Calu3 (cell line): ENCODE results near the gene IFNE. TPM values are rescaled to one million over a fixed set of nuclear protein-coding genes. Genes with fewer than 3 reads are reported as not detected.

Experiments used
- BruUV-seq: library from RNA; stranded (reverse); fragments of 400-500 nt; replicated peaks from 2 replicates; lab custom pipeline; 2021; lab: Mats Ljungman, UMichigan
- CTCF ChIA-PET: fragments of 300-600 bp; sonication (Branson Sonifier 250); formaldehyde crosslinking; loops from one replicate; lab custom pipeline; 2022; ENCODE audit warnings: antibody characterized with exemption; lab: Charles Lee
- DNase-seq: peaks from one replicate; pipeline ENCODE4 v3.0.0; 2022
- H3K27ac Mint-ChIP-seq: one replicate; pipeline ENCODE4 v1.8.0; 2022; ENCODE audit warnings: mixed read lengths; ENCODE audit not compliant: unreplicated experiment
- H3K27me3 Mint-ChIP-seq: one replicate; pipeline ENCODE4 v1.8.0; 2022; ENCODE audit warnings: mixed read lengths; ENCODE audit not compliant: unreplicated experiment
- H3K36me3 Mint-ChIP-seq: one replicate; pipeline ENCODE4 v1.8.0; 2022; ENCODE audit warnings: mild to moderate bottlenecking, moderate library complexity, mixed read lengths; ENCODE audit not compliant: insufficient read depth, unreplicated experiment
- H3K4me1 Mint-ChIP-seq: one replicate; pipeline ENCODE4 v1.8.0; 2022; ENCODE audit warnings: mild to moderate bottlenecking, low read depth, mixed read lengths; ENCODE audit not compliant: unreplicated experiment
- H3K4me3 Mint-ChIP-seq: one replicate; pipeline ENCODE4 v1.8.0; 2022; ENCODE audit warnings: mild to moderate bottlenecking, low read depth, moderate library complexity, mixed read lengths; ENCODE audit not compliant: unreplicated experiment
- H3K9me3 Mint-ChIP-seq: one replicate; pipeline ENCODE4 v1.8.0; 2022; ENCODE audit warnings: low read depth, mixed read lengths; ENCODE audit not compliant: unreplicated experiment
- CTCF ChIP-seq: fragments of 200-600 bp; IDR thresholded peaks from one replicate; pipeline ENCODE4 v1.8.0; 2022; ENCODE audit warnings: antibody characterized with exemption; ENCODE audit not compliant: unreplicated experiment
- intact Hi-C: fragments of 100-400 bp; cut with micrococcal nuclease; formaldehyde crosslinking; loops from one replicate; pipeline ENCODE4 v1.10.0; 2022; ENCODE audit not compliant: unreplicated experiment
- total RNA-seq: library from RNA; stranded (reverse); gene quantifications from 2 replicates; pipeline ENCODE4 v1.2.3, GENCODE V29; 2022

The IFNE gene
- total RNA-seq, 1 experiment from 2014 or later, result 8.4 TPM

DNA sequence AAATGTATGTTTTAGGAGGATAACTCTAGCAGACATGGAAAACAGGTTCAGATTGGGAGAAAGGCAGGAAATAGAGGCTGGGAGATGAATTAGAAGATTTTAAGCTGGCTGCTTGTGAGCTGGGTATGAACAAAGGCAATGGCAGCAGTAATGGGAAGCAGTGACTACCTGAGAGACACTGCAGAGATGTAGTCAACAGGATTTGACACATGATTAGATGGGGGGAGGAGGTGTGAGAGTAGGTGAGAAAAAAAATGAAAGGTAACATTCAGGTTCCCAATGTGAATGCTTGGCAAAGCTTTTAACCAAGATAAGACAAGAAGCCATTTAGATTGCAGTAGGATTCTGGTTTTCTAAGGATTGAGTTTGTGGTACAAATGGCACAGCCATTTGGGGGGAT is 22.8 kb upstream of the IFNE start:
- Mint-ChIP-seq H3K36me3 (peaks cover 23% of the 10 kb centered on the region), H3K9me3 (no peaks in the 10 kb centered on the region), H3K4me3 (no peak overlapping the region), H3K27ac (no peak overlapping the region), H3K4me1 (peaks cover 5% of the 10 kb centered on the region), H3K27me3 (no peaks in the 10 kb centered on the region)
- intact Hi-C loops, result loop anchor here (5.0 kb wide), 1 partner anchor 42 kb away; no protein-coding TSS in a partner anchor
- no TSS peak for BruUV-seq
- no peak for DNase-seq
- TF ChIP-seq CTCF, result no peak
- CTCF ChIA-PET, result no interaction called here

- intact Hi-C loops, result no loop called here
- H3K27me3 Mint-ChIP-seq, result no peaks in the 10 kb centered on the region
- H3K4me3 Mint-ChIP-seq, result no peak overlapping the region
- CTCF ChIA-PET, result no interaction called here
- no peak for TF ChIP-seq CTCF
- no TSS peak for BruUV-seq
- peaks cover 24% of the 10 kb centered on the region for H3K36me3 Mint-ChIP-seq
- DNase-seq, result no peak
- no peak overlapping the region for H3K27ac Mint-ChIP-seq
- H3K9me3 Mint-ChIP-seq, result no peaks in the 10 kb centered on the region
- H3K4me1 Mint-ChIP-seq, result peaks cover 13% of the 10 kb centered on the region
Measured at GRCh38 chr9:21504113-21504512, 22.0 kb upstream of the IFNE start.

DNA sequence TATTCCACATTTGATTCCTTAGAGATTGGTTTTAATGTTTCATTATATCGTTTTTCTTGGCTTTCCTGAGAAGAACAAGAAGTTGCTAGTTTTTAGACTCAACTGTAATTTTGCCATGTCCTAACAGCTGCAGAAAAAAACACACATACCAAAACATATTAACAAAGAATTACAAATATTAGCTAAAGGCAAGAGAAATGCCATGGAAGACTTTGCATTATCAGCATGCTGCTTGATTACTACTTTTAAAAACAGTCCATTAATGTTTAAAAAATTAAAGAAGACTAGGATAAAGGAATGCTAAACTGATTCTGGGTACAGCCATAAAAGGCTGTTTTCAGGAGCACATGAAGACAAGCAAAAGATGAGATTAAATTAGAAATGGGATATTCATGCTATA is 20.5 kb upstream of the IFNE start:
- H3K27me3 Mint-ChIP-seq, result no peaks in the 10 kb centered on the region
- H3K36me3 Mint-ChIP-seq, result peaks cover 25% of the 10 kb centered on the region
- TF ChIP-seq CTCF, result no peak
- BruUV-seq, result no TSS peak
- no peak overlapping the region for H3K27ac Mint-ChIP-seq
- CTCF ChIA-PET, result no interaction called here
- intact Hi-C loops, result no loop called here
- H3K4me3 Mint-ChIP-seq, result no peak overlapping the region
- DNase-seq, result no peak
- H3K4me1 Mint-ChIP-seq, result peaks cover 13% of the 10 kb centered on the region
- H3K9me3 Mint-ChIP-seq, result no peaks in the 10 kb centered on the region

GRCh38 chr9:21499912-21500311 is 17.8 kb upstream of the IFNE start:
- no peak for DNase-seq
- H3K36me3 Mint-ChIP-seq, result peaks cover 20% of the 10 kb centered on the region
- TF ChIP-seq CTCF, result no peak
- no TSS peak for BruUV-seq
- no peaks in the 10 kb centered on the region for H3K9me3 Mint-ChIP-seq
- no peak overlapping the region for H3K4me3 Mint-ChIP-seq
- peaks cover 13% of the 10 kb centered on the region for H3K4me1 Mint-ChIP-seq
- CTCF ChIA-PET, result no interaction called here
- H3K27ac Mint-ChIP-seq, result no peak overlapping the region
- H3K27me3 Mint-ChIP-seq, result no peaks in the 10 kb centered on the region
- intact Hi-C loops, result no loop called here
